Measurements from ENCODE around the gene FOXN3.

The FOXN3 gene

DNA sequence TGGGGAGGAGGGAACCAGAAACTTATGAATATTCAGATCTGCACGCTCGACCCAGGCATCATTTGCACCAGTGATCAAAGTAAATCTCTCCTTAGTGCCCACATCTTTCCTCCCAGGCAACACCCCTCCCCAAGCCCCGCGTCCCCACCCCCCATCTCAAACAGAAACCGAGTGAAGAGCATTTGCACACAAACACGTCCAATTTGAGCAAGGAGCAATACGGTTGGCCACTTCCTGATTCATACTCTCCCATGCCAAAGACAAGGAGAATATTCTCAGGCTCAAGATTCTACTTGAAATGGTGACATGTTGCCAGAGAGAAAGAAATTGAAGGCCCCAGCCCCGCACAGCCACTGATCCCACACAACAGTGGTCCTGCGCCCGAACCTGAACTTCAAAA, 7.1 kb downstream of the FOXN3 start:
- no peak for DNase-seq
- H3K4me3 ChIP-seq (ENCODE audit: low read depth, low read length) = no peak overlapping the region
- in situ Hi-C loops (cut with HindIII; ENCODE audit: low pct_ligation_motif_present, low sequenced_read_pairs) = no loop called here
- TF ChIP-seq, protein P1, sequence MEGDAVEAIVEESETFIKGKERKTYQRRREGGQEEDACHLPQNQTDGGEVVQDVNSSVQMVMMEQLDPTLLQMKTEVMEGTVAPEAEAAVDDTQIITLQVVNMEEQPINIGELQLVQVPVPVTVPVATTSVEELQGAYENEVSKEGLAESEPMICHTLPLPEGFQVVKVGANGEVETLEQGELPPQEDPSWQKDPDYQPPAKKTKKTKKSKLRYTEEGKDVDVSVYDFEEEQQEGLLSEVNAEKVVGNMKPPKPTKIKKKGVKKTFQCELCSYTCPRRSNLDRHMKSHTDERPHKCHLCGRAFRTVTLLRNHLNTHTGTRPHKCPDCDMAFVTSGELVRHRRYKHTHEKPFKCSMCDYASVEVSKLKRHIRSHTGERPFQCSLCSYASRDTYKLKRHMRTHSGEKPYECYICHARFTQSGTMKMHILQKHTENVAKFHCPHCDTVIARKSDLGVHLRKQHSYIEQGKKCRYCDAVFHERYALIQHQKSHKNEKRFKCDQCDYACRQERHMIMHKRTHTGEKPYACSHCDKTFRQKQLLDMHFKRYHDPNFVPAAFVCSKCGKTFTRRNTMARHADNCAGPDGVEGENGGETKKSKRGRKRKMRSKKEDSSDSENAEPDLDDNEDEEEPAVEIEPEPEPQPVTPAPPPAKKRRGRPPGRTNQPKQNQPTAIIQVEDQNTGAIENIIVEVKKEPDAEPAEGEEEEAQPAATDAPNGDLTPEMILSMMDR (IDR thresholded peaks at IDR 0.05; ENCODE audit: low read depth, low read length, missing control alignments) = no peak
- H3K36me3 ChIP-seq (replicated peaks) = peaks cover 11% of the 10 kb centered on the region
- H3K27me3 ChIP-seq (replicated peaks) = no peaks in the 10 kb centered on the region
- no peak overlapping the region for H3K27ac ChIP-seq

DNA sequence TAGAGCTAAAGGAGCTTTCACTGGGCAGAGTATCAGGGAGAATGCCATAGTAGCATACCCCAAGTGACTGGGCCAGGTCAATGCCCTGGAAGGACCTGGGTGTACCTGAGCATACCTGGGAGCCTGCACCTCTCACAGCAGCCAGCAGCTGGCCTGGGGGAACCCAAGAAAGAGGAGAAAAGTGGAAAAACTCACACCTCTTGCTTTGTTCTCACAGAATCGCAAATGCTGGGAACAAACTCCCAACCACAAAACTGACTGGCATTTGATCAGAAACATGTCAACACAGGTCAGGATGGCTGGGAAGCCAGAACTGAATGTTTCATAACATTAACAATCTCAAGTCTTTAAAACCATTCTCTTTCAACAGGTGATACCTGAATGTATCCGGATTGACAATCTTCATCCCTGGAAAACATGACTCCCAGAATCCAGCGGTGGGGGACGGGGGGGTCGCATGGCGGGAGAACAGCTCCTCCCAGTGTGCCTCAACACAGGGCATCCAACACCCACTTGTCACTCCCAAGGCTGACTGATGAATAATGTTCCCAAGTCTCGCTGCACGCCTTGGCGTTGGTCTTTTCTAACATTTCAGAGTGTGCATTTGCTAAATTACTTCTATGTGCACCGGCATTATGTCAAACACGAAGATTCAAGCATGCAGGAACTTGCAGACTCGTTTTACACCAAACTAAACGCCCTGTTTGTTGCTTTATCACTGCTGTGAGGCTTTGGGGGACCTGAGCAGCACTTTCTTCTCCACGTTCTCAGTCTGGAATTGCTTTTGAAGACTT, 7.9 kb downstream of the FOXN3 start:
- Histone ChIP-seq H3K27ac (no peak overlapping the region), H3K27me3 (replicated peaks) (no peaks in the 10 kb centered on the region), H3K4me3 (ENCODE audit: low read depth, low read length) (no peak overlapping the region), H3K36me3 (replicated peaks) (peaks cover 11% of the 10 kb centered on the region)
- TF ChIP-seq, protein P1 (IDR thresholded peaks at IDR 0.05; ENCODE audit: low read depth, low read length, missing control alignments) = no peak
- no peak for DNase-seq
- in situ Hi-C loops (cut with HindIII; ENCODE audit: low pct_ligation_motif_present, low sequenced_read_pairs) = no loop called here

DNA sequence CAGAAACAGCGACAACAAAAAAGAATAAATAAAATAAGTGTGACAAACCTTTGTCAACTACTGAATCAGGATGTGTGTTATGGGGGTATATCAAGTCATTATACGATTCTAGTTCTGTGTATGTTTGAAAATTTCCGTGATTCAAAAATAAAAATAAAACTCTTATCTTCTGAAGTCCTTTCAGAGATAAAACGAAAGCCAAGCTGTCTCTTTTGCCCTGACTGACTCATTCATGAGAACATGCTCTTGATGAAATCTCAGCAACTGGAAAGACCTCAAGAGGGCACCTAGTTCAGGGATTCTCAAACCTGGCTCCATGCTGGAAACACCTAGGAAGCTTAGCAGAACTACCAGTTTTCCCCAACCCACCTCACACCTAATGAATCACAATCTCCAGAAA, 9.2 kb downstream of the FOXN3 start:
- TF ChIP-seq, protein P1 (IDR thresholded peaks at IDR 0.05; ENCODE audit: low read depth, low read length, missing control alignments) = no peak
- Histone ChIP-seq H3K36me3 (replicated peaks) (peaks cover 11% of the 10 kb centered on the region), H3K4me3 (ENCODE audit: low read depth, low read length) (no peak overlapping the region), H3K27me3 (replicated peaks) (no peaks in the 10 kb centered on the region), H3K27ac (peak overlapping the region; percentile 29)
- in situ Hi-C loops (cut with HindIII; ENCODE audit: low pct_ligation_motif_present, low sequenced_read_pairs) = no loop called here
- DNase-seq = peak; percentile 50

DNA sequence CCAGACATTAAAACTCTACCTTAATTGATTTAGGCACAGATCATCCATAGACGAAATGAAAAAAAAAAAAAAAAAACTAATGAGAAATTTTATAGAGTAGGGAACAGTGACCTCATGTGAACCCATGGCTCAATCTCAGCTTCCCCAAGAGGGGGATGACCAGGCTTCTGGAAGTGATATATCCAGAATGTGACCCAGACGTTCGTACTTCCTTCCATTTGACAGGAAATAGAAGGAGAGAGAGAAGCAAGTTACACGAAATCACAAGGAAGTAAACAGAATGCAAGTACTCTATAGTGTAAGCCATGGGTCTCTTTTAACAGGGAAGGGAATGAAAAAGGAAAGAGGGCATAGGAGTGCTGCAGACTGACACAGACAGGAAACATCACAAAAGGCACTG, 10.1 kb downstream of the FOXN3 start:
- Histone ChIP-seq H3K27ac (peak overlapping the region; percentile 29), H3K4me3 (ENCODE audit: low read depth, low read length) (no peak overlapping the region), H3K36me3 (replicated peaks) (peaks cover 10% of the 10 kb centered on the region), H3K27me3 (replicated peaks) (no peaks in the 10 kb centered on the region)
- in situ Hi-C loops (cut with HindIII; ENCODE audit: low pct_ligation_motif_present, low sequenced_read_pairs) = no loop called here
- TF ChIP-seq, protein P1 (IDR thresholded peaks at IDR 0.05; ENCODE audit: low read depth, low read length, missing control alignments) = no peak
- DNase-seq = no peak

DNA sequence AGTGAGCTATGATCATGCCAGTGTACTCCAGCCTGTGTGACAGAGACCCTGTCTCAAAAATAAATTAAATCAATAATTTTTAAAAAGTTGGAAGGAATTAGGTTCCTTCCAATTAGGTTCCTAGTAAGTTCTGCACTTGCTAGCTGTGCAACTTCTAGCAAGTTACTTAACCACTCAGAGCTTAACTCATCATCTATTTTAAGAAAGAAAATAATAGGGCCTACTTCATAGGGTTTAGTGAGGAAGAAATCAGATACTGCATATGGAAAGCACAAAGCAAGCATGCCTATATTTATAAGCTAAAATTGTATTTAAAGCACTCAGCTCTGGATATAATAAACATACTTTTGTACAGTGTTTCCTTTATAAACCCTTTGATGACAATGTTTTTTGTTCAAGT, 10.7 kb downstream of the FOXN3 start:
- H3K27me3 ChIP-seq (replicated peaks) = no peaks in the 10 kb centered on the region
- TF ChIP-seq, protein P1 (IDR thresholded peaks at IDR 0.05; ENCODE audit: low read depth, low read length, missing control alignments) = no peak
- peaks cover 4% of the 10 kb centered on the region for H3K36me3 ChIP-seq (replicated peaks)
- H3K27ac ChIP-seq = no peak overlapping the region
- H3K4me3 ChIP-seq (ENCODE audit: low read depth, low read length) = no peak overlapping the region
- in situ Hi-C loops (cut with HindIII; ENCODE audit: low pct_ligation_motif_present, low sequenced_read_pairs) = no loop called here
- DNase-seq = no peak

DNA sequence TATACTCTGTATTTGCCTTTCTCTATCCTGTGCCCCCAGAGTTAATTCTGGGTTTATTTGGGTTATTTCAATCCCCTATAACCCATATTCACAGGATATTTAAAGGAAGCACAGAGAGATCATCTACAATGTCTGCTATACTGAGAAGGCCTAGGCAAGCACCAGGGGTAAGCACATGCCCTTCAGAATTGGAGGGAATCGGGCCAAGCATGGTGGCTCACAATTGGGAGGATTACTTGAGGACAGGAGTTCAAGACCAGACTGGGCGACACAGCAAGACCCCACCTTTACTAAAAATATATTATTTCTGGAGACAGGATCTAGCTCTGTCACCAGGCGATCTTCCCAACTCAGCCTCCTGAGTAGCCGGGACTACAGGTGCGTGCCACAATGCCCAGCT, 11.3 kb downstream of the FOXN3 start:
- in situ Hi-C loops (cut with HindIII; ENCODE audit: low pct_ligation_motif_present, low sequenced_read_pairs) = no loop called here

More for the DNA sequence above, 11.3 kb downstream of the FOXN3 start:
- DNase-seq = no peak
- H3K4me3 ChIP-seq (ENCODE audit: low read depth, low read length) = no peak overlapping the region
- H3K27me3 ChIP-seq (replicated peaks) = no peaks in the 10 kb centered on the region
- H3K27ac ChIP-seq = no peak overlapping the region
- no peaks in the 10 kb centered on the region for H3K36me3 ChIP-seq (replicated peaks)
- TF ChIP-seq, protein P1 (IDR thresholded peaks at IDR 0.05; ENCODE audit: low read depth, low read length, missing control alignments) = no peak
